Choroid plexus epithelial cell (primary cell): ENCODE results near the gene SCYGR2.

Experiments used
- DNase-seq: peaks from one replicate; pipeline ENCODE4 v3.0.0-alpha.2; 2010; ENCODE audit warnings: low read depth
- H3K4me3 ChIP-seq: 2 replicates; pipeline ENCODE4 v1.5.1; 2011; ENCODE audit warnings: low read depth, mild to moderate bottlenecking, control low read depth, low read length, moderate library complexity
- TF ChIP-seq, protein P1 (sequence below): conservative IDR thresholded peaks from 2 replicates; pipeline ENCODE4 v1.5.1; 2011; ENCODE audit warnings: low read depth, mild to moderate bottlenecking, control low read depth, inconsistent platforms, low read length, moderate library complexity

The SCYGR2 gene

GRCh38 chr2:227610123-227610522, 11.4 kb downstream of the SCYGR2 start:
- DNase-seq: no peak
- TF ChIP-seq, protein P1, sequence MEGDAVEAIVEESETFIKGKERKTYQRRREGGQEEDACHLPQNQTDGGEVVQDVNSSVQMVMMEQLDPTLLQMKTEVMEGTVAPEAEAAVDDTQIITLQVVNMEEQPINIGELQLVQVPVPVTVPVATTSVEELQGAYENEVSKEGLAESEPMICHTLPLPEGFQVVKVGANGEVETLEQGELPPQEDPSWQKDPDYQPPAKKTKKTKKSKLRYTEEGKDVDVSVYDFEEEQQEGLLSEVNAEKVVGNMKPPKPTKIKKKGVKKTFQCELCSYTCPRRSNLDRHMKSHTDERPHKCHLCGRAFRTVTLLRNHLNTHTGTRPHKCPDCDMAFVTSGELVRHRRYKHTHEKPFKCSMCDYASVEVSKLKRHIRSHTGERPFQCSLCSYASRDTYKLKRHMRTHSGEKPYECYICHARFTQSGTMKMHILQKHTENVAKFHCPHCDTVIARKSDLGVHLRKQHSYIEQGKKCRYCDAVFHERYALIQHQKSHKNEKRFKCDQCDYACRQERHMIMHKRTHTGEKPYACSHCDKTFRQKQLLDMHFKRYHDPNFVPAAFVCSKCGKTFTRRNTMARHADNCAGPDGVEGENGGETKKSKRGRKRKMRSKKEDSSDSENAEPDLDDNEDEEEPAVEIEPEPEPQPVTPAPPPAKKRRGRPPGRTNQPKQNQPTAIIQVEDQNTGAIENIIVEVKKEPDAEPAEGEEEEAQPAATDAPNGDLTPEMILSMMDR: no peak
- H3K4me3 ChIP-seq: no peak overlapping the region

GRCh38 chr2:227612546-227613271, 14.0 kb downstream of the SCYGR2 start:
- no peak for DNase-seq
- TF ChIP-seq, protein P1: no peak
- H3K4me3 ChIP-seq: no peak overlapping the region

GRCh38 chr2:227613272-227613660, 14.6 kb downstream of the SCYGR2 start:
- H3K4me3 ChIP-seq: no peak overlapping the region
- no peak for DNase-seq
- TF ChIP-seq, protein P1: no peak

GRCh38 chr2:227614246-227614645, 15.6 kb downstream of the SCYGR2 start:
- H3K4me3 ChIP-seq: no peak overlapping the region
- TF ChIP-seq, protein P1: no peak
- DNase-seq: no peak

GRCh38 chr2:227614740-227615139, 16.0 kb downstream of the SCYGR2 start, which contains the start of gene SCYGR3:
SCYGR3 (minus strand) TSS chr2:227614840; CDS start chr2:227614840, 0 bp downstream.
- TF ChIP-seq, protein P1: no peak
- no peak for DNase-seq
- no peak within 1 kb of the TSS for H3K4me3 ChIP-seq

GRCh38 chr2:227615181-227615580, 16.5 kb downstream of the SCYGR2 start:
- TF ChIP-seq, protein P1: no peak
- no peak overlapping the region for H3K4me3 ChIP-seq
- DNase-seq: no peak

GRCh38 chr2:227615906-227616305, 17.2 kb downstream of the SCYGR2 start:
- TF ChIP-seq, protein P1: no peak
- no peak overlapping the region for H3K4me3 ChIP-seq
- DNase-seq: no peak
